Measurements from ENCODE around the gene CD1C.

DNA sequence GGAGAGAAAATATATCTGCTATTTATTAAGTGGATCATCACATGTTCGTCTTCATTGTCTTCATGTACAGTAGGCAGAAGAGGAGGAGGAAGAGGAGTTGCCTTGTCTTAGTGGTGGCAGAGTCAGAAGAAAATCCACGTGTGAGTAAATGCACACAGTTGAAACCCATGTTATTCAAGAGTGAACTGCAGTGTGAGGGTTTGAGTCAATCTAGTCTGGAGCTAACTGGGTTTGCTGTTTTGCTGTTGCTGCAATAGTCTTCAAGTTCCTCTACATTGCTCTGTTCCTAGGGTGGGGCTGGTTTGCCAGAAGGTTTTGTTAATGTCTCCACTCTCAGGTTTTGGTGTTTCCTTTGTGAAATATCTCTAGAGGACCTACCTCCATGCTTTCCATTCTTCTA lies 38.6 kb upstream of the CD1C start:
- TF ChIP-seq, protein P1, sequence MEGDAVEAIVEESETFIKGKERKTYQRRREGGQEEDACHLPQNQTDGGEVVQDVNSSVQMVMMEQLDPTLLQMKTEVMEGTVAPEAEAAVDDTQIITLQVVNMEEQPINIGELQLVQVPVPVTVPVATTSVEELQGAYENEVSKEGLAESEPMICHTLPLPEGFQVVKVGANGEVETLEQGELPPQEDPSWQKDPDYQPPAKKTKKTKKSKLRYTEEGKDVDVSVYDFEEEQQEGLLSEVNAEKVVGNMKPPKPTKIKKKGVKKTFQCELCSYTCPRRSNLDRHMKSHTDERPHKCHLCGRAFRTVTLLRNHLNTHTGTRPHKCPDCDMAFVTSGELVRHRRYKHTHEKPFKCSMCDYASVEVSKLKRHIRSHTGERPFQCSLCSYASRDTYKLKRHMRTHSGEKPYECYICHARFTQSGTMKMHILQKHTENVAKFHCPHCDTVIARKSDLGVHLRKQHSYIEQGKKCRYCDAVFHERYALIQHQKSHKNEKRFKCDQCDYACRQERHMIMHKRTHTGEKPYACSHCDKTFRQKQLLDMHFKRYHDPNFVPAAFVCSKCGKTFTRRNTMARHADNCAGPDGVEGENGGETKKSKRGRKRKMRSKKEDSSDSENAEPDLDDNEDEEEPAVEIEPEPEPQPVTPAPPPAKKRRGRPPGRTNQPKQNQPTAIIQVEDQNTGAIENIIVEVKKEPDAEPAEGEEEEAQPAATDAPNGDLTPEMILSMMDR (IDR thresholded peaks at IDR 0.05), result no peak
- no peak for TF ChIP-seq POLR2AphosphoS5 (IDR thresholded peaks at IDR 0.05)
- no peak for TF ChIP-seq POLR2A (IDR thresholded peaks at IDR 0.05)
